SJCRH30 (cell line): ENCODE data around the gene CHCHD5. TPM values are rescaled to one million over a fixed set of nuclear protein-coding genes. Genes with fewer than 3 reads are reported as not detected.

Source experiments
- DNase-seq, 2 experiments: peaks; one replicate each; pipeline ENCODE4 v3.0.0-alpha.2; 2015 to 2020
- H3K27ac ChIP-seq: fragments of 250-450 bp; sonication (Bioruptor Pico); 2 replicates; pipeline ENCODE4 v1.5.1; 2020; ENCODE audit warnings: mild to moderate bottlenecking, moderate library complexity
- H3K27me3 ChIP-seq: fragments of 250-450 bp; sonication (Bioruptor Pico); 2 replicates; pipeline ENCODE4 v1.5.1; 2020; ENCODE audit warnings: mild to moderate bottlenecking, moderate library complexity
- H3K36me3 ChIP-seq: fragments of 250-450 bp; sonication (Bioruptor Pico); 2 replicates; pipeline ENCODE4 v1.5.1; 2020; ENCODE audit warnings: mild to moderate bottlenecking, moderate library complexity
- H3K4me1 ChIP-seq: fragments of 250-450 bp; sonication (Bioruptor Pico); 2 replicates; pipeline ENCODE4 v1.5.1; 2020; ENCODE audit warnings: mild to moderate bottlenecking, moderate library complexity
- H3K4me3 ChIP-seq: fragments of 250-450 bp; sonication (Bioruptor Pico); 2 replicates; pipeline ENCODE4 v1.5.1; 2020; ENCODE audit warnings: mild to moderate bottlenecking, moderate library complexity
- H3K9me3 ChIP-seq: fragments of 250-450 bp; sonication (Bioruptor Pico); replicated peaks from 2 replicates; pipeline ENCODE4 v1.5.1; 2020; ENCODE audit warnings: mild to moderate bottlenecking, moderate library complexity
- total RNA-seq: library from RNA; depleted of rRNA; stranded (reverse); fragments of >200 nt; shearing (Covaris generic); gene quantifications from 2 replicates; pipeline ENCODE4 v1.2.3, GENCODE V29; 2014

Gene CHCHD5
- total RNA-seq, 1 experiment from 2014 or later: 11.2 TPM

DNA sequence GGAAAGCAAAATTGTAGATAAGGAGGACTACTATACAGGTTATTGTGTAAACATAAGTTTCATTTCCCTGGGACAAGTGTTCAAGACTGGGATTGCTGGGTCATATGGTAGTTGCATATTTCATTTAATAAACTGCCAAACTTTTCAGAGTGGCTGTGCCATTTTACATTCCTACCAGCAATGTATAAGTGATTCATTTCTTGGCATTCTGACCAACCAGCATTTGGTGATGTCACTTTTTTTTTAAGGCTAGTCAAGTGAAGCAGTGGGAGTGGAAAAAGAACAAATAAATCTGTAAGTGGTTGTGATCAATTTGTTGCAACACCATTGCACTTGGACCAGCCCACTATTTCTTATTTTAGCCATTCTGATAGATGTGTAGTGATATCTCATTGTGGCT lies 5.2 kb upstream of the CHCHD5 start:
- no peaks in the 10 kb centered on the region for H3K9me3 ChIP-seq
- DNase-seq: peak in 1 of 2 experiments; percentile 28
- H3K27ac ChIP-seq: no peak overlapping the region
- H3K4me3 ChIP-seq: no peak overlapping the region
- H3K27me3 ChIP-seq: no peaks in the 10 kb centered on the region
- peaks cover 3% of the 10 kb centered on the region for H3K4me1 ChIP-seq
- peaks cover 16% of the 10 kb centered on the region; the same call in 1 of the 2 replicates for H3K36me3 ChIP-seq

DNA sequence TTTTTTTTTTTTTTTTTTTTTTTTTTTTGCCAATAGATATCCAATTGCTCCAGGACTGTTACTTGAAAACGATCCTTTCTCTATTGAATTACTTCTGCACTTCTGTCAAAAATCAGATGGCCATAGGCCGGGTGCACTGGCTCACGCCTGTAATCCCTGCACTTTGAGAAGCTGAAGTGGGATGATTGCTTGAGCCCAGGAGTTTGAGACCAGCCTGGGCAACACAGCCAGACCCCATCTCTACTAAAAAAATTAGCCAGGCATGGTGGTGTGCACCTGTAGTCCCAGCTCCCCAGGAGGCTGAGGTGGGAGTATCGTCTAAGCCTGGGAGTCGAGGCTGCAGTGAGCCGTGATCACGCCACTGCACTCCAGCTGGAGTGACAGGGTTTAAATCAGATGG lies 4.3 kb upstream of the CHCHD5 start:
- no peaks in the 10 kb centered on the region for H3K27me3 ChIP-seq
- H3K9me3 ChIP-seq: no peaks in the 10 kb centered on the region
- DNase-seq: no peak
- H3K4me1 ChIP-seq: peaks cover 3% of the 10 kb centered on the region
- no peak overlapping the region for H3K27ac ChIP-seq
- H3K4me3 ChIP-seq: no peak overlapping the region
- H3K36me3 ChIP-seq: peaks cover 10% of the 10 kb centered on the region; the same call in 1 of the 2 replicates

DNA sequence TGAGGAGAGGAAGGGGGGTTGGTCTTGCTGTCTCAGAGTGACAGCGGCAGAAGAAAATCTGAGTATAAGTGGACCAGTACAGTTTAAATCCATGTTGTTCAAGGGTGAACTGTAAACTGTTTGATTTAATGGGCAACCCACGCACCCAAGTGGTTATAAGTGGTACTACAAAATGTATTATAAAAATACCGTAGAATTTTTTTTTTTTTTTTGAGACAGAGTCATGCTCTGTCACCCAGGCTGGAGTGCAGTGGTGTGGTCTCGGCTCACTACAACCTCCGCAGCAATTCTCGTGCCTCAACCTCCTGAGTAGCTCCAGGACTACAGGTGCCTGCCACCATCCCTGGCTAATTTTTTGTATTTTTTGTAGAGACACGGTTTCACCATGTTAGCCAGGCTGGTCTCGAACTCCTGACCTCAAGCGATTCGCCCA lies 2.1 kb upstream of the CHCHD5 start:
- Histone ChIP-seq H3K27me3 (no peaks in the 10 kb centered on the region), H3K9me3 (no peaks in the 10 kb centered on the region), H3K4me1 (peaks cover 6% of the 10 kb centered on the region), H3K36me3 (no peaks in the 10 kb centered on the region; the same call in 1 of the 2 replicates), H3K27ac (no peak overlapping the region), H3K4me3 (no peak overlapping the region)
- peak; percentile 39 to 81 for DNase-seq

DNA sequence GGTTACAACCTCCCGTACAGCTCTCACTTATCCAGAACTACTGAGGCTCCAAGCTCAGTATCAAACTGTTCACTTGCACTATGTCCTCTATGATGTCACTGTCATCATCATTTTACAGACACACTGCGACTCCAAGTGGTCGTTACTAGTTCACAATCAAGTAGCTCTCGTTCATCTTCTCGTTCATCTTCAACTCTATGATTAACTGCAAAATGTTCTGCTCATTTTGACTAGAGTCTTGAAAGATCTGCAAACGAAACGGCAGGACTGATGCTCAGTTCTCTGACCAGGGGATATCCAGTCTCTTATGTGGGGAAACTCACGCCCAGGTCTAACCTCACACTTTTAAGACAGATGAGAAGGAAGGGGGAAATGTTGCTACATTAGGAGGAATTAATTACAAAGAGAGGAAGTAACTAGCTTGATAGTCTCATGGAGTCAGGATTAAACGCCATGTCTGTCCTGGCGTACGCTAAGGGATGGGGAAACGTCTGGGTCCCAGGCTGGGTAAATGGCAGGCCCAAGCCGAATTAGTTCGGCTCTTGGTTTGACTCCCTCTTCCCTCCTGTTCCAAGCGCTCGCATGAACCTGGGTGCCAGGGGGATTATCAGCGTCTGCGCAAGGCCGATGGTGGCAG lies 794 bp upstream of the CHCHD5 start:
- Histone ChIP-seq H3K9me3 (no peaks in the 10 kb centered on the region), H3K27me3 (no peaks in the 10 kb centered on the region), H3K4me1 (peaks cover 6% of the 10 kb centered on the region; the same call in 1 of the 2 replicates), H3K36me3 (no peaks in the 10 kb centered on the region; the same call in 1 of the 2 replicates), H3K27ac (peak overlapping the region; percentile 94), H3K4me3 (peak overlapping the region; percentile 77)
- DNase-seq: peak in 1 of 2 experiments; percentile 37

DNA sequence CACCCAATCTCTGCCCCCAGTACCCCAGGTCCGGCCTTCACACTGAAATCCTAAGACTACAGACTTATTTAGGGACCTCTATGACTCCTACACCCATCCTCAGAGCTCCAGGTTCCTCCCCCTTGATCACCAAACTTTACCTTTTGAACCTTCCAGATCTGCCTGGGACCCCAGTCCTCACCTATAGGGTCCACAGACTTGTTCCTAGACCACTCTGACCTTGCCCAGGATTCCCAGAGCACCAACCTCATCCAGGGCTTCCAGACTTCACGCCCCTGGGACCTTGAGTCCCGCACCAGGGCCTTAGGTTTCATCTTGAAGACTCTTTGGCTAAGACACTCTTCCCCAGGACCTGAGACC lies 462 bp downstream of the CHCHD5 start:
- H3K36me3 ChIP-seq: no peaks in the 10 kb centered on the region; the same call in 1 of the 2 replicates
- H3K4me1 ChIP-seq: peaks cover 6% of the 10 kb centered on the region; the same call in 1 of the 2 replicates
- H3K27me3 ChIP-seq: no peaks in the 10 kb centered on the region
- H3K9me3 ChIP-seq: no peaks in the 10 kb centered on the region
- peak overlapping the region; percentile 94 for H3K27ac ChIP-seq
- H3K4me3 ChIP-seq: peak overlapping the region; percentile 77
- DNase-seq: no peak

DNA sequence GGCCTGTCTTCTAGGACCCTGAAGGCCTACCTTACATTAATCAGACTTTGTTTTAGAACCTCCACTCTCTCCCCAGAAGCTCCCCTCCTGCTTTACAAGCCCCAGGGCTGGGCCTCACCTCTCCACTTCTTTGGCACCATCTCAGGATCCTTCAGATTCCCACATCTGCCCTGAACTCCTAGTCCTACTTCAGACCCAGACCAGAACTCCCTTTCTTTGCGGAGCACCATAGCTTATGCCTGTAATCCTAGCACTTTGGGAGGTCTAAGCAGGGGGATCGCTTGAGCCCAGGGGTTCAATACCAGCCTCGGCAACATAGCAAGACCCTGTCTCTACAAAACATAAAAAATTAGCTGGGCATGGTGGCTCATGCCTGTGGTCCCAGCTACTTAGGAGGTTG lies 991 bp downstream of the CHCHD5 start:
- no peaks in the 10 kb centered on the region for H3K27me3 ChIP-seq
- no peaks in the 10 kb centered on the region for H3K9me3 ChIP-seq
- H3K4me3 ChIP-seq: peak overlapping the region; percentile 77
- H3K27ac ChIP-seq: peak overlapping the region; percentile 94; the same call in 1 of the 2 replicates
- no peaks in the 10 kb centered on the region; the same call in 1 of the 2 replicates for H3K36me3 ChIP-seq
- peaks cover 6% of the 10 kb centered on the region; the same call in 1 of the 2 replicates for H3K4me1 ChIP-seq
- peak in 1 of 2 experiments; percentile 18 for DNase-seq

DNA sequence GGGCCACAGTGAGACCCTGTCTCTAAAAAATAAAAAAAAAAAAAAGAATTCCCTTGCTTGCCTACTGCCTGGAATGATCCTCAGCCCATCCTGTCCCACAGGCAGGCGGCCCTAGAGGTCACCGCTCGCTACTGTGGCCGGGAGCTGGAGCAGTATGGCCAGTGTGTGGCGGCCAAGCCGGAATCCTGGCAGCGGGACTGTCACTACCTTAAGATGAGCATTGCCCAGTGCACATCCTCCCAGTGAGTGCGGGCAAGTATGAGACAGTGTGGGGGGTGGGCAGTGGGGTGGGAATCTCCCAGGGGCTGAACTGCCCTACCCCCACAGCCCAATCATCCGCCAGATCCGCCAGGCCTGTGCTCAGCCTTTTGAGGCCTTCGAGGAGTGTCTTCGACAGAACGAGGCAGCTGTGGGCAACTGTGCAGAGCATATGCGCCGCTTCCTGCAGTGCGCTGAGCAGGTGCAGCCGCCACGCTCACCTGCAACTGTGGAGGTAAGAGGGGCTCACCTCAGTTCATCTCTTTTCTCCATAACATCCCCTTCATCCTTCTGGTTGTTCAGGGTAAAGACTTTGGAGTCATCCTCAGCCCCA lies 1.6 kb downstream of the CHCHD5 start:
- H3K27me3 ChIP-seq: no peaks in the 10 kb centered on the region
- no peak overlapping the region for H3K27ac ChIP-seq
- H3K36me3 ChIP-seq: no peaks in the 10 kb centered on the region; the same call in 1 of the 2 replicates

DNA sequence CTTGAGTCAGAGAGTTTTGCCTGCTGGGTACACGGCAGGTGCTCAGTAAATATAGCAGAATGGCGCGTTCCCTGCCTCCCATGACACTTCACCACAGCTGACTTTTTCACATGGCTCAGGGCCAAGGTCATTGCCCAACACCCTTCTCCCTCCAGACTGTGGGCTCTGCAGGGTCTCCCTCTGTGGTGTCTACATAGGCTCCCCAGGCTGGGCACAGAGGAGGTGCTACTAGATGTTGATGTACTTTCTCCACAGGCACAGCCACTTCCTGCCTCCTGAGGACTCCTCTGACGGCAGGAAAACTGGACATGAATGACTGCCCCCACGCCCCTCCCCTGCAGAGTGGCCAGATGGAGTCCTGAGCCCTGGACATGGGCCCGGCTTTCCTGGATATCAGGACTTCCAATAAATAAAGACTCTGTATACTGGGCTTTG lies 4.2 kb downstream of the CHCHD5 start:
- Histone ChIP-seq H3K4me1 (peaks cover 7% of the 10 kb centered on the region; the same call in 1 of the 2 replicates), H3K27me3 (no peaks in the 10 kb centered on the region), H3K36me3 (no peaks in the 10 kb centered on the region; the same call in 1 of the 2 replicates), H3K9me3 (no peaks in the 10 kb centered on the region), H3K27ac (no peak overlapping the region), H3K4me3 (no peak overlapping the region)
- DNase-seq: peak in 1 of 2 experiments; percentile 26

More for the DNA sequence above, 1.6 kb downstream of the CHCHD5 start:
- Histone ChIP-seq H3K9me3 (no peaks in the 10 kb centered on the region), H3K4me3 (no peak overlapping the region), H3K4me1 (peaks cover 9% of the 10 kb centered on the region; the same call in 1 of the 2 replicates)
- DNase-seq: no peak

DNA sequence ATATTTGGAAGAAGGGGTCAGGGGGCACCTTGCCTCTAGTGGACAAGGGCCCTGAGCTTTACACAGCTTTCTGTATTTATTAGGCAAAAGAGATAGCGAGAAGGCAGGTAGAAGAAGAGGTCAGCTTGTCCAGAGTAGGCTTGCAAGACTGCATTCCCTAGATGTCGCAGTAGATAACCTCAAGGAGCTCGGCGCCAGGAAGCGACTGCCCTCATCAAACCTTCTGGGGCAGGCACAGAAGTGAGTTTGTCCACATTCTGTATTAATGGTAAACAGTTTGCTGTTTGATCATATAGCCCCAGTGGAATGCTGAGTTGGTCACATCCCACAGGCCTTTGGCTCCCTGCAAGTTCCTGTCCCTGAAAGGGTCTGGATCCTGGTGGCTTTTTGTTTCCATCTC lies 7.0 kb downstream of the CHCHD5 start:
- Histone ChIP-seq H3K36me3 (no peaks in the 10 kb centered on the region; the same call in 1 of the 2 replicates), H3K27me3 (no peaks in the 10 kb centered on the region), H3K4me3 (no peak overlapping the region), H3K4me1 (peaks cover 4% of the 10 kb centered on the region; the same call in 1 of the 2 replicates), H3K27ac (no peak overlapping the region), H3K9me3 (no peaks in the 10 kb centered on the region)
- DNase-seq: no peak

DNA sequence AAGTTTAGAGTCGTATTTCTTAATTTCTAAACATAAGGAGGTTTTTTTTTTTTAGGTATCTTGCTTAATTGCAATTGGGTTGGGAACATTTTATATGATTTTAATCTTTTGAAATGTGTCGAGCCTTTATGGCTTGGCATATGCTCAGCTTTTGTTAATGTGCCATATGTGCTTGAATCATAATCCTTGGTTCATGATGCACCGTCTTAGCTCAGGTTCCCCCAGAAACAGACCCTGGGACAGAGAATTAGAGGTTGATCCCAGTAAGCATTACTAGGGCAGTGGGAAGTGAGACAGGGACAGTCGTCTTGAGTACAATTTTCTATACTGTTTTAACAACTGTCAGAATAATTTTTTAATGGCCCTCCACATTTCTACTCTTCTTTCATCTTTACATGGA lies 9.3 kb downstream of the CHCHD5 start:
- H3K27ac ChIP-seq: no peak overlapping the region
- no peaks in the 10 kb centered on the region; the same call in 1 of the 2 replicates for H3K9me3 ChIP-seq
- no peak overlapping the region for H3K4me3 ChIP-seq
- peaks cover 4% of the 10 kb centered on the region; the same call in 1 of the 2 replicates for H3K4me1 ChIP-seq
- no peaks in the 10 kb centered on the region for H3K36me3 ChIP-seq
- no peak for DNase-seq
- no peaks in the 10 kb centered on the region for H3K27me3 ChIP-seq

DNA sequence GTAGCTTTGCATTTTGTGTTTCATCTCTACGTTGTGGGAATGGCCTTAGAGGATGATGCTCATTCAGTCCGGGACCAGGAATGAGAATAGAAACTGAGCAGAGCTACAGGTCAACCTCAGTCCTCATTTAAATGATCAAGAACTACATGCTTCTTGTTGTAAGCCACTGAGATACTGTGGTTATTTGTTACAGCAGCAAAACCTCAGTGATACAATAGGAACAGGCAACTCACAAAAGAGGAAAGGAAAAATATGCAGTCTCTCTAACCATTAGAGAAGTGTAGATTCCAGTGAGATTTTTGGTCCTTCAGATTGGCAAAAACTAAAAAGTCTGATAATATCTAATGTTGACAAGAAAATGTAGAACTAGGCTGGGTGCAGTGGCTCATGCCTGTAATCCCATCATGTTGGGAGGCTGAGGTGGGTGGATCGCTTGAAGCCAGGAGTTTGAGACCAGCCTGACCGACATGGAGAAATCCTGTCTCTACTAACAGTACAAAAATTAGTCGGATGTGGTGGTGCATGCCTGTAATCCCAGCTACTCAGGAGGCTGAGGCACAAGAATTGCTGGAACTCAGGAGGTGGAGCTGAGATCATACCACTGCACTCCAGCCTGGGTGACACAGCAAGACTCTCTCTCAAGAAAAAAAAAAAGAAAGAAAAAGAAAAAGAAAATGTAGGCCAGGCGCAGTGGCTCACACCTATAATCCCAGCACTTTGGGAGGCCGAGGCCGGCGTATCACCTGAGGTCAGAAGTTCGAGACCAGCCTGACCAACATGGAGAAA lies 13.3 kb downstream of the CHCHD5 start:
- no peaks in the 10 kb centered on the region for H3K36me3 ChIP-seq
- H3K4me3 ChIP-seq: no peak overlapping the region
- H3K9me3 ChIP-seq: no peaks in the 10 kb centered on the region; the same call in 1 of the 2 replicates
- no peaks in the 10 kb centered on the region for H3K27me3 ChIP-seq
- DNase-seq: no peak
- H3K27ac ChIP-seq: no peak overlapping the region
- 0 out of 2 replicates have a peak, but pooled peaks cover 3% of the 10 kb centered on the region for H3K4me1 ChIP-seq

DNA sequence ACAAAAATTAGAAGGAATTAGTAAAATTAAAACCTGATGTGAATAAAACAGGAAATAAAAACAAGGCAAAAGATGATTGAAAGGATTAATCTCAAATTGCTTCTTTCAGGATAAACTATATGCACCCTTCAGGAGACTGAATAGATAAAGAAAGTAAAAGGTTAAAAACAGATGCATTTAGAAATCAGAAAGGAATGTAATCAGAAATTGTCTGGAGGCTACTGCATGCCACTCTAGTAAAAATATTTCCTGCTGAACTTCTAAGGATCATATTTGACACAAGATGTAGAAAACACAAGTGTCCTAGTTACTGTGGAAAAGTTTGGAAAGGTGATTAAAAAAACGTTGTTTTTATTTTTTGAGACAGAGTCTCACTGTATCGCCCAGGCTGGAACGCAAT lies 16.2 kb downstream of the CHCHD5 start:
- H3K9me3 ChIP-seq: no peaks in the 10 kb centered on the region; the same call in 1 of the 2 replicates
- DNase-seq: no peak
- H3K27ac ChIP-seq: no peak overlapping the region
- H3K36me3 ChIP-seq: no peaks in the 10 kb centered on the region
- no peak overlapping the region for H3K4me3 ChIP-seq
- H3K27me3 ChIP-seq: no peaks in the 10 kb centered on the region
- 0 out of 2 replicates have a peak, but pooled peaks cover 3% of the 10 kb centered on the region for H3K4me1 ChIP-seq

DNA sequence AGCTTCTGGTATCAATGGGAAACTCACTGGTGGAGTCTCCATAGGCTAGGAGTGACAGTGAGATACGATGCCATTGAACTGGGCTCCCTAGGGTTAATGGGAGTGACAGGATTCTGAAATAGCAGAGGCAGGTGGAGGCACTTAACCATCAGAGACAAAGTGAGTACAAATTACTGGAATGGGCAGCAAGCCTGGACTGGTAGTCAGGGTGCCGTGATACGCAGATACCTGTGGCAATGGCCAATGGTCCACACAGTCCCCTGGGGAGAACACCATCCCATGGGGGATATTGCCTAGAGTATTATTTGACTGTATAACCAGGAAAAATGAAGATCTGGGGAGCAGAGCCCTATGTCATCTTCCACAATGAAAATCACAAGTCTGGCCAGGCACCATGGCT lies 17.3 kb downstream of the CHCHD5 start:
- Histone ChIP-seq H3K27me3 (no peaks in the 10 kb centered on the region), H3K4me1 (0 out of 2 replicates have a peak, but pooled peaks cover 3% of the 10 kb centered on the region), H3K27ac (no peak overlapping the region), H3K9me3 (no peaks in the 10 kb centered on the region; the same call in 1 of the 2 replicates), H3K4me3 (no peak overlapping the region), H3K36me3 (no peaks in the 10 kb centered on the region)
- DNase-seq: no peak

DNA sequence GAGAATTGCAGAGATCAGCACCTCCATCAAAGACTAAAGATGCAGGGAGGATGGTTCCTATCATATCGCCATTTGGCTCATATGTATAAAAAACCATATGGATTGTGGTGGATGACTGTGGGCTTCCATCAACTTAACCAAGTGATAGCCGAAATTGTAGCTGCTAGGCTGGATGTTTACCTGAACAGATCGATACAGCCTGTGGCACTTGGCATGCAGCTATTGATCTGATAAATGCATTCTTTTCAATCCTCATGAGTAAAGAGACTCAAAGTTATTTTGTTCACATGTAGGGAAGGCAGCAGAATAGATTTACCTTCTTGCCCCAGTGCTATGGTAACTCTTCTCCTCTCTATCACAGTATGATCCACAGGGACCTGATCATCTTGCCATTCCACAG lies 18.5 kb downstream of the CHCHD5 start:
- 0 out of 2 replicates have a peak, but pooled peaks cover 3% of the 10 kb centered on the region for H3K4me1 ChIP-seq
- H3K36me3 ChIP-seq: no peaks in the 10 kb centered on the region
- no peak overlapping the region for H3K27ac ChIP-seq
- no peaks in the 10 kb centered on the region for H3K27me3 ChIP-seq
- DNase-seq: no peak
- no peaks in the 10 kb centered on the region for H3K9me3 ChIP-seq
- no peak overlapping the region for H3K4me3 ChIP-seq
